HG03039 (cell line): ENCODE data around the gene SEC16B.
"Not testable (repeated sequence)": the region's sequence is repeated elsewhere in the genome, so short reads cannot be mapped to it uniquely, and the experiment has no call there.

Source experiments
- ATAC-seq: cut with Tn5 transposase; IDR thresholded peaks from one replicate; pipeline ENCODE4 v1.9.1; 2021; ENCODE audit warnings: mild to moderate bottlenecking, moderate library complexity; ENCODE audit not compliant: unreplicated experiment

SEC16B gene

GRCh38 chr1:177969825-177970371 lies at the start of gene SEC16B:
TSS of gene SEC16B (minus strand) at chr1:177970058. CDS start at chr1:177967981, 2,077 bp downstream.
- ATAC-seq = no peak

GRCh38 chr1:178019622-178020021 lies 49.8 kb upstream of the SEC16B start:
- ATAC-seq = no peak

- no peak for ATAC-seq
Measured at GRCh38 chr1:178019208-178019607, 49.4 kb upstream of the SEC16B start.

GRCh38 chr1:178017517-178017916 lies 47.7 kb upstream of the SEC16B start:
- no peak for ATAC-seq

- ATAC-seq = no peak
Measured at GRCh38 chr1:178011864-178012503, 42.1 kb upstream of the SEC16B start.

GRCh38 chr1:178011465-178011828 lies 41.6 kb upstream of the SEC16B start:
- ATAC-seq = no peak

GRCh38 chr1:178010674-178011464 lies 41.0 kb upstream of the SEC16B start:
- no peak for ATAC-seq

- ATAC-seq = no peak
Measured at GRCh38 chr1:178006043-178006442, 36.2 kb upstream of the SEC16B start.

GRCh38 chr1:178005450-178005849 lies 35.6 kb upstream of the SEC16B start:
- ATAC-seq = no peak

- peak; percentile 74 for ATAC-seq
Measured at GRCh38 chr1:178004926-178005391, 35.1 kb upstream of the SEC16B start.

- ATAC-seq = no peak
Measured at GRCh38 chr1:177998696-177999631, 29.1 kb upstream of the SEC16B start.

GRCh38 chr1:177996957-177997356 lies 27.1 kb upstream of the SEC16B start:
- no peak for ATAC-seq

- no peak for ATAC-seq
Measured at GRCh38 chr1:177995369-177995768, 25.5 kb upstream of the SEC16B start.

- ATAC-seq = not testable (repeated sequence)
Measured at GRCh38 chr1:177986281-177986680, 16.4 kb upstream of the SEC16B start.

- ATAC-seq = no peak
Measured at GRCh38 chr1:177984761-177985160, 14.9 kb upstream of the SEC16B start.

- no peak for ATAC-seq
Measured at GRCh38 chr1:177984136-177984525, 14.3 kb upstream of the SEC16B start.

- no peak for ATAC-seq
Measured at GRCh38 chr1:177983482-177984135, 13.8 kb upstream of the SEC16B start.

GRCh38 chr1:177983077-177983476 lies 13.2 kb upstream of the SEC16B start:
- ATAC-seq = no peak

GRCh38 chr1:177981200-177981599 lies 11.3 kb upstream of the SEC16B start:
- ATAC-seq = no peak

GRCh38 chr1:177979272-177979671 lies 9.4 kb upstream of the SEC16B start:
- no peak for ATAC-seq
